Fibroblast of skin of back (primary cell): ENCODE data around the gene DLG2.

ENCODE experiments used
- DNase-seq: peaks from one replicate; pipeline ENCODE4 v3.0.0-alpha.2; 2013

Gene DLG2

GRCh38 chr11:83544846-83545245, 2082.3 kb downstream of the DLG2 start:
- no peak for DNase-seq

GRCh38 chr11:83543706-83544439, 2083.3 kb downstream of the DLG2 start:
- no peak for DNase-seq

GRCh38 chr11:83542861-83543260, 2084.3 kb downstream of the DLG2 start:
- no peak for DNase-seq

GRCh38 chr11:83540728-83541127, 2086.4 kb downstream of the DLG2 start:
- DNase-seq: no peak

- no peak for DNase-seq
Measured at GRCh38 chr11:83540112-83540675, 2086.9 kb downstream of the DLG2 start.

- no peak for DNase-seq
Measured at GRCh38 chr11:83538286-83538685, 2088.9 kb downstream of the DLG2 start.

GRCh38 chr11:83537131-83537610, 2090.0 kb downstream of the DLG2 start:
- DNase-seq: no peak

GRCh38 chr11:83533166-83533565, 2094.0 kb downstream of the DLG2 start:
- no peak for DNase-seq

- no peak for DNase-seq
Measured at GRCh38 chr11:83528877-83529276, 2098.3 kb downstream of the DLG2 start.

- DNase-seq: no peak
Measured at GRCh38 chr11:83528225-83528624, 2098.9 kb downstream of the DLG2 start.

GRCh38 chr11:83523676-83524075, 2103.5 kb downstream of the DLG2 start:
- no peak for DNase-seq

- no peak for DNase-seq
Measured at GRCh38 chr11:83522911-83523310, 2104.2 kb downstream of the DLG2 start.

GRCh38 chr11:83521647-83522596, 2105.2 kb downstream of the DLG2 start:
- DNase-seq: peak; percentile 7

- no peak for DNase-seq
Measured at GRCh38 chr11:83520849-83521248, 2106.3 kb downstream of the DLG2 start.

- DNase-seq: no peak
Measured at GRCh38 chr11:83511646-83512045, 2115.5 kb downstream of the DLG2 start.

- no peak for DNase-seq
Measured at GRCh38 chr11:83510530-83511460, 2116.3 kb downstream of the DLG2 start.

- no peak for DNase-seq
Measured at GRCh38 chr11:83508804-83509203, 2118.3 kb downstream of the DLG2 start.

GRCh38 chr11:83502041-83502440, 2125.1 kb downstream of the DLG2 start:
- DNase-seq: no peak

- no peak for DNase-seq
Measured at GRCh38 chr11:83493917-83494316, 2133.2 kb downstream of the DLG2 start.

- no peak for DNase-seq
Measured at GRCh38 chr11:83493034-83493433, 2134.1 kb downstream of the DLG2 start.

- DNase-seq: no peak
Measured at GRCh38 chr11:83483808-83484207, 2143.3 kb downstream of the DLG2 start.

GRCh38 chr11:83480811-83481210, 2146.3 kb downstream of the DLG2 start:
- DNase-seq: no peak
